IMR-90 (cell line): ENCODE data around the gene FOXN3.

Experiments
- BHLHE40 ChIP-seq: fragments of 150-350 bp; IDR thresholded peaks from 2 replicates; pipeline ENCODE4 v1.6.1; 2016; ENCODE audit warnings: mild to moderate bottlenecking, low read depth, low read length
- CEBPB ChIP-seq: IDR thresholded peaks from 2 replicates; pipeline ENCODE4 v1.6.1; 2012; ENCODE audit warnings: low read depth, low read length, improper control_type of control experiment
- CTCF ChIP-seq: conservative IDR thresholded peaks from 2 replicates; pipeline ENCODE4 v1.5.1; 2012; ENCODE audit warnings: mild to moderate bottlenecking, low read depth, low read length, improper control_type of control experiment
- FOS ChIP-seq: fragments of 150-350 bp; IDR thresholded peaks from 2 replicates; pipeline ENCODE4 v1.6.1; 2016; ENCODE audit warnings: low read depth, low read length
- NFE2L2 ChIP-seq: fragments of 150-350 bp; IDR thresholded peaks from 2 replicates; pipeline ENCODE4 v1.6.1; 2016; ENCODE audit warnings: low read depth, mild to moderate bottlenecking, low read length
- POLR2A ChIP-seq: IDR thresholded peaks from 2 replicates; pipeline ENCODE4 v1.6.1; 2012; ENCODE audit warnings: mild to moderate bottlenecking, low read depth, low read length
- RAD21 ChIP-seq: IDR thresholded peaks from 2 replicates; pipeline ENCODE4 v1.6.1; 2012; ENCODE audit warnings: low read length, improper control_type of control experiment

GRCh38 chr14:89226801-89227495, 190.1 kb downstream of the FOXN3 start:
- TF ChIP-seq CTCF (no peak), POLR2A (no peak), NFE2L2 (no peak), BHLHE40 (no peak), RAD21 (no peak), FOS (no peak), CEBPB (no peak)
